Peyer's patch (tissue), 4 donors: ENCODE measurements around the gene PGLYRP4. TPM values are rescaled to one million over a fixed set of nuclear protein-coding genes. Genes with fewer than 3 reads are reported as not detected.

Source experiments
- DNase-seq, 3 donors: peaks; one replicate each; pipeline ENCODE4 v3.0.0-alpha.2; 2017 to 2019
- H3K27ac ChIP-seq, 4 donors: fragments of 200-600 bp; sonication (generic); one replicate each; pipeline ENCODE4 v1.5.1; 2016 to 2019
- H3K27me3 ChIP-seq, 2 donors: fragments of 200-600 bp; sonication (generic); one replicate each; pipeline ENCODE4 v1.5.1; 2019
- H3K36me3 ChIP-seq, 3 donors: fragments of 200-600 bp; sonication (generic); one replicate each; pipeline ENCODE4 v1.5.1; 2016 to 2019
- H3K4me1 ChIP-seq, 4 donors: fragments of 200-600 bp; sonication (generic); one replicate each; pipeline ENCODE4 v1.5.1; 2016 to 2019
- H3K4me3 ChIP-seq, 4 donors: fragments of 200-600 bp; sonication (generic); 1 replicate in 3 of 4; 2 replicates in 1 of 4; pipeline ENCODE4 v1.5.1; 2016 to 2019; ENCODE audit warnings: mild to moderate bottlenecking in 1 of 4
- H3K9me3 ChIP-seq, 4 donors: fragments of 200-600 bp; sonication (generic); one replicate each; pipeline ENCODE4 v1.5.1; 2016 to 2019; ENCODE audit warnings: mild to moderate bottlenecking in 1 of 4
- POLR2A ChIP-seq, 2 donors: fragments of 450-650 bp; IDR thresholded peaks; one replicate each; pipeline ENCODE4 v1.5.1; 2017; ENCODE audit warnings: antibody characterized with exemption in 2 of 2, mild to moderate bottlenecking in 2 of 2, moderate library complexity in 2 of 2
- total RNA-seq, 4 donors: library from RNA; depleted of rRNA; stranded (reverse); fragments of >200 nt; gene quantifications; one replicate each; pipeline ENCODE4 v1.1.0, GENCODE V29; 2016
- TF ChIP-seq, protein P1 (sequence below), 6 experiments: fragments of 450-650 bp in 4 of 6; fragments of 200-600 bp in 2 of 6; sonication (generic) in 1 of 6; IDR thresholded peaks; one replicate each; pipeline ENCODE4 v1.5.1; 2017 to 2019; ENCODE audit warnings: antibody characterized with exemption in 6 of 6, mild to moderate bottlenecking in 3 of 6, moderate library complexity in 1 of 6

Gene PGLYRP4
- total RNA-seq, 4 donors from 2014 or later: not detected

DNA sequence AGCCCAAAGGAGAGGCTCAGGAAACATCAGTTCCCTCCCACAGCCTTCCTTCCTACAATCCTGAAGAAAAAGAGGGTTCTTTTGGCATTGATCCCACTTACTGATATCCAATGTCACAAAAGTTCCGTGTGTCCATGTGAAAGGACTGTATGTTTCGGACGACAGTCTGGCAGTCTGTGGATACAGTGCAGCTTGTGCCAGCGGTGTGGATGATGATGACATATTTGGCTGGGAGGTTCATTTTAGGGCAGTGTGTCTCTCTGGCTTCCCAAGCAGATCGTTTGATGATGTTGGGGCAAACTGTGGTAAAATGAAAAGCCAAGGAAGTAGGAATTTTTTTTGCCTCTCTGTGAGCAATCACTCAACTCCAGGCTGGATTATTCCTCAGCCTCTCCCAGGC, 46.3 kb downstream of the PGLYRP4 start:
- H3K36me3 ChIP-seq: no peaks in the 10 kb centered on the region
- no peaks in the 10 kb centered on the region for H3K9me3 ChIP-seq
- no peak overlapping the region for H3K27ac ChIP-seq
- no peak overlapping the region for H3K4me3 ChIP-seq
- DNase-seq: no peak
- no peaks in the 10 kb centered on the region for H3K27me3 ChIP-seq
- no peaks in the 10 kb centered on the region for H3K4me1 ChIP-seq
- no peak for TF ChIP-seq POLR2A (IDR thresholded peaks at IDR 0.05)
- TF ChIP-seq, protein P1, sequence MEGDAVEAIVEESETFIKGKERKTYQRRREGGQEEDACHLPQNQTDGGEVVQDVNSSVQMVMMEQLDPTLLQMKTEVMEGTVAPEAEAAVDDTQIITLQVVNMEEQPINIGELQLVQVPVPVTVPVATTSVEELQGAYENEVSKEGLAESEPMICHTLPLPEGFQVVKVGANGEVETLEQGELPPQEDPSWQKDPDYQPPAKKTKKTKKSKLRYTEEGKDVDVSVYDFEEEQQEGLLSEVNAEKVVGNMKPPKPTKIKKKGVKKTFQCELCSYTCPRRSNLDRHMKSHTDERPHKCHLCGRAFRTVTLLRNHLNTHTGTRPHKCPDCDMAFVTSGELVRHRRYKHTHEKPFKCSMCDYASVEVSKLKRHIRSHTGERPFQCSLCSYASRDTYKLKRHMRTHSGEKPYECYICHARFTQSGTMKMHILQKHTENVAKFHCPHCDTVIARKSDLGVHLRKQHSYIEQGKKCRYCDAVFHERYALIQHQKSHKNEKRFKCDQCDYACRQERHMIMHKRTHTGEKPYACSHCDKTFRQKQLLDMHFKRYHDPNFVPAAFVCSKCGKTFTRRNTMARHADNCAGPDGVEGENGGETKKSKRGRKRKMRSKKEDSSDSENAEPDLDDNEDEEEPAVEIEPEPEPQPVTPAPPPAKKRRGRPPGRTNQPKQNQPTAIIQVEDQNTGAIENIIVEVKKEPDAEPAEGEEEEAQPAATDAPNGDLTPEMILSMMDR (IDR thresholded peaks at IDR 0.05): no peak

DNA sequence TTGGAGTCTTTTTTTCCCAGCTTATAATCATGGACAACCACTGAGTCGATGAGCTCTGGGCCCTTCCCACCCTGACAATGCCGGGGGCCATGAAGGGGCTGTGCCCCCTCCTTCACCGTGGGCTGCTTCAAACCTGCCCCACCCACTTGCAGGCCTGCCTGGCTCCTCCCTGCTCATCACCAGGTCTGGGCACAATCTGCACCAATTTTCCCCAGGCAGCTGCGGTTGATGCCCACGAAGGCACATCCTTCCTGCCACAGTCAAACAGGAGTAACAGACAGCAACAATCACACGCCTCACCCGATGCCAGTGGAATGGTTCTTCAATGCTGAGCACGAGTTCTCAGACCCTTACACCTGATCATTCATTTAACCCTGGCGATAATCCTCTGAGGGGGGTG, 54.8 kb downstream of the PGLYRP4 start:
- Histone ChIP-seq H3K36me3 (no peaks in the 10 kb centered on the region), H3K27ac (no peak overlapping the region), H3K27me3 (no peaks in the 10 kb centered on the region), H3K4me3 (no peak overlapping the region), H3K9me3 (no peaks in the 10 kb centered on the region), H3K4me1 (no peaks in the 10 kb centered on the region)
- no peak for TF ChIP-seq POLR2A (IDR thresholded peaks at IDR 0.05)
- TF ChIP-seq, protein P1 (IDR thresholded peaks at IDR 0.05): no peak
- no peak for DNase-seq

DNA sequence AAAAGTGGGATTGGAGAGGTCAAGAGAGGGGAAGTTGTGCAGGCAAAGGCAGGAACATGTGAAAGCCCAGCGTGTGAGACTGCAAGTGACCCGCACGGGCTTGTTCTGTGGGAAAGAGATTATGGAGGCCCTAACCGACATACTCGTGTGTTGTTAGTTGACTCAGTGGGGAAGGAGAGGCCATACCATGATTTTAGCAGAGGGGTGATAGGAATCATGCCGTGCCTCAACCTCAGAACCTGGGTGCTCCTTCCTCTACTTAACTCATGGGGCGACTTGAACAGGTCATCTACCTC, 55.2 kb downstream of the PGLYRP4 start:
- Histone ChIP-seq H3K27me3 (no peaks in the 10 kb centered on the region), H3K36me3 (no peaks in the 10 kb centered on the region), H3K4me3 (no peak overlapping the region), H3K27ac (no peak overlapping the region), H3K4me1 (no peaks in the 10 kb centered on the region), H3K9me3 (no peaks in the 10 kb centered on the region)
- DNase-seq: no peak
- TF ChIP-seq, protein P1 (IDR thresholded peaks at IDR 0.05): no peak
- no peak for TF ChIP-seq POLR2A (IDR thresholded peaks at IDR 0.05)

DNA sequence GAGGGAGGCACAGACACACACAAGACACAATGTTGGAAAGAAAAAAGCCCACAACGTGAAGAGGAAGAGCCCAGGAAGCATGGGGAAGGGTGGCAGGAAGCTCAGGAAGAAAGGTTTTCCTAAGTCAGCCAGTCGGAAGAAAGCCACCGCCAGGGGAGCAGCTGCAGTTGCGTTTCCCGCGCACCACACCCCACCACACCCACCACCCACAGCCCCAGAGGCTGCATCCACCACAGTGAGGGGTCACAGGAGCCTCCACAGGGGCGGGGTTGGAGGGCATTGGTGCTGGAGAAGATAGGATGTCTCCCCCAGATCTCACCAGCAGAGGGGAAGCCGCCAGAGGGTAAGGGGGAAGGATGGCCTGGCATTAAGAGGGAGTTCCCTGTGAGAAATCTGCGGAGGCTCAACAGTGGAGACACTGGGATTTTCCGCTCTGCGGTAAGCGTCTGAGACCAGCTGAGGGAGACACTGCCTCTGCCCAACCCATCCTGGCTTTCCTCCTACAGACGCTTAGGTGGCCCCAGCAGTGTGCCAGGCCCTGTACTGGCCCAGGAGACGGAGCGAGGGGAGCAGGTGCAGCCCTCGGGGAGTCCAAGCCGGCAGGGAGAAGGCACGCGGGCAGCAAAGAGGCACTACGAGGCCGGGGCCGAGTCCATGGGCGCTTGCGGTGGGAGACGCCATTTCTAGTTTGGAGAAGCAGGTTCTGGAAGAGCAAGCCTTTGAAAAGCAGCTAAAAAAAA, 55.7 kb downstream of the PGLYRP4 start:
- TF ChIP-seq, protein P1 (IDR thresholded peaks at IDR 0.05): no peak
- TF ChIP-seq POLR2A (IDR thresholded peaks at IDR 0.05): no peak
- Histone ChIP-seq H3K27ac (no peak overlapping the region), H3K9me3 (no peaks in the 10 kb centered on the region), H3K36me3 (no peaks in the 10 kb centered on the region), H3K4me1 (no peaks in the 10 kb centered on the region), H3K4me3 (no peak overlapping the region), H3K27me3 (no peaks in the 10 kb centered on the region)
- no peak for DNase-seq

DNA sequence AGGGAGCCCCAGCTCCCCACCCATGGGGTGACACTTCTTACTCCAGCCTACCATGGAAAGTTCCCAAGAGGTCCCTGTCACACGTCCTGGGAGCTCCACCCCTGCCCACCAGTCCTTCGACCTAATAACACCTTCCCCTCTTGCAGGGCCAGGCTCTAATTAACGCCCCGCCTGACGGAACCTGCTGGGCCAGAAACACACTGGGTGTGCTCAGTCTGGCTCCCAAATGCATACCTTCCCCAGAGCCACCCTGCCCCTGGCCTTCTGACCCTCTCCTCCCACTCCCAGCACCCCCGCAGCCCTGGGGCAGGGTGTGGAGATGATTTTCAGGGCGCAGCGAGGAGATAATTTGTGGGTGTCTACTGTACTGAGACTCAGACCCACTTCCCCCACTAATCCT, 56.5 kb downstream of the PGLYRP4 start:
- no peaks in the 10 kb centered on the region for H3K27me3 ChIP-seq
- H3K27ac ChIP-seq: no peak overlapping the region
- H3K4me1 ChIP-seq: no peaks in the 10 kb centered on the region
- TF ChIP-seq, protein P1 (IDR thresholded peaks at IDR 0.05): no peak
- no peak for TF ChIP-seq POLR2A (IDR thresholded peaks at IDR 0.05)
- H3K36me3 ChIP-seq: no peaks in the 10 kb centered on the region
- H3K9me3 ChIP-seq: no peaks in the 10 kb centered on the region
- no peak for DNase-seq
- no peak overlapping the region for H3K4me3 ChIP-seq

DNA sequence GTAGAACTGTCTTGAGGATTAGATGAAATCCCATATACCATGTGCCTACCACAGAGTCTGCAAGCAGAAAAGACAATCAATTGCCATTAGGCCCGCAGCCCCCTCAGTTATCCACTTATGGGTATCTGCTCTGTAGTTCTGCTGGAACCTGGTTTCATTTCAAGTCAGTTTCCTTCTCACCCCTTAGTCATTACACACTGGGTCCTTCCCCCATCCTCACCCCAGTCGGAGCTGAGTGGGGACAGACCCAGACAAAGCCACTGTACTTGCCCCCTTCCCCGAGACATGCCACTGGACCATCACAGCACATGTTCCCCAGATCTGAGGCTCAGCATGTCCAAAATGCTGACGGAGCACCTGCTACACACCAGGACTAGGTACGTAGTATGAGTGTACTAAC, 57.1 kb downstream of the PGLYRP4 start:
- TF ChIP-seq POLR2A (IDR thresholded peaks at IDR 0.05): no peak
- TF ChIP-seq, protein P1 (IDR thresholded peaks at IDR 0.05): no peak
- no peaks in the 10 kb centered on the region for H3K9me3 ChIP-seq
- H3K4me1 ChIP-seq: no peaks in the 10 kb centered on the region
- H3K36me3 ChIP-seq: no peaks in the 10 kb centered on the region
- DNase-seq: no peak
- H3K27ac ChIP-seq: no peak overlapping the region
- no peak overlapping the region for H3K4me3 ChIP-seq
- no peaks in the 10 kb centered on the region for H3K27me3 ChIP-seq
